Stimulated activated CD4-positive, alpha-beta T cell treated with anti-CD3 and anti-CD28 coated beads, Interleukin-4, amount 100 ng/mL, for 4 hours (primary cell): ENCODE data around the gene CBR3.

Source experiments
- DNase-seq, 2 experiments: peaks; one replicate each; pipeline ENCODE4 v3.0.0-alpha.2; 2020

The CBR3 gene

DNA sequence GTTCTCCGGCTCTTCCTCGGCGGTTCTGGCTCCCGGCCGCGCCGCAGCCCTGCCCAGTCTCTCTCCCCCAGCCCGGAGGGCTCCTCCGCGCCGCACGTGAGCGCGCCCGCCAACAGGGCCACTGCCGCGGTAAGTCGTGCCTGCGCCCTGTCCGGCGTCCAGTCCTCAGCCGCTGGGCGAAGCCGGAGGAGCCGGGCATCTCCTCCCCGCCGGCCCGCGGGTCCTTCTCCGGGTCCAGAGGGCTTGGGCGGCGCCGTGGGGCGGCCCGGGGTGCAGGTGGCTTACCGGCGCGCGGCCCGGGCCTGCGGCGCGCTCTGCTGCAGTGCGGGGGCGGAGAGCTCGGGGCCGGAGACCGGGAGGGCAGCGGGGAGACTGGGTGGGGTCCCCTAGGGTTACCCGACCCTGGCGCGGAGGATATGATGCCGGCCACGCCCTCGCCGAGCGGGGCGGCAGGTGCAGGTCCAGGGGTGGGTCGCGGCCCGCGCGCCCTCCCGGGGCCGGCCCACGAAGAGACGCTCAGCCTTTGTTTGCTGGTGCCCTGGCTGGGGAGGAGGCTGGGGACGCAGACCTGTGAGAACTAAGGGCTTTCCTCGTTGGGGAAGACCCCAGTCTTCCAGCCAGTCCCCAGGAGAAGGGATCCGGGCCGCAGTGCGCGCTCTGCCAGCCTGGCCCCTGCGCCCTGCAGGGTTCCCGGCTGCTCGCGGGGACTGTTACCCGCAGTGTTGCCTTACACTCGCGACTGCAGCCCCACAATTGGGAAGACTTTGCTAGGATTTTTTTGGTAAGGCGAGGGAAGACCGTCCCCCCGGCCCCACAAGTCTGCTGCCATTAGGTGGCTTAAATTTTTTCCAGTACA, 22.2 kb downstream of the CBR3 start, which contains the start of gene DOP1B:
TSS of gene DOP1B (plus strand) at position 10 of the 856 bp plus-strand sequence. CDS start 7,910 bp downstream, outside the sequence.
- peak; percentile 27 to 35 for DNase-seq

GRCh38 chr21:36159356-36159921, 24.6 kb downstream of the CBR3 start:
- DNase-seq = no peak

GRCh38 chr21:36160850-36161178, 25.9 kb downstream of the CBR3 start:
- DNase-seq = no peak

GRCh38 chr21:36162631-36163030, 27.8 kb downstream of the CBR3 start:
- no peak for DNase-seq

- DNase-seq = no peak
These were observed 29.2 kb downstream of the CBR3 start for GRCh38 chr21:36163750-36164741.

DNA sequence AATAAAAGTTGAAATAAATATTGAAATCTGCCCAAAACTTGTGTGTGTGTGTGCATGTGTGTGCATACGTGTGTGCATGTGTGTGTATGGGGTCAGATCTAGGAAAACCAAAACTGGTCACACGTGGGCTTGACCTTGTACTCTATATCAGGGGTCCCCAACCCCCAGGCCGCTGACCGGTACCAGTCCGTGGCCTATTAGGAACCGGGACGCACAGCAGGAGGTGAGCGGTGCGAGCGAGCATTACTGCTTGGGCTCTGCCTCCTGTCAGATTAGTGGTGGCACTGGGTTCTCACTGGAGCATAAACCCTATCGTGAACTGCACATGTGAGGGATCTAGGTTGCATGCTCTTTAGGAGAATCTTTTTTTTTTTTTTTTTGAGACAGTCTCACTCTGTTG, 30.5 kb downstream of the CBR3 start:
- no peak for DNase-seq

- no peak for DNase-seq
These were observed 31.8 kb downstream of the CBR3 start for GRCh38 chr21:36166705-36167104.

DNA sequence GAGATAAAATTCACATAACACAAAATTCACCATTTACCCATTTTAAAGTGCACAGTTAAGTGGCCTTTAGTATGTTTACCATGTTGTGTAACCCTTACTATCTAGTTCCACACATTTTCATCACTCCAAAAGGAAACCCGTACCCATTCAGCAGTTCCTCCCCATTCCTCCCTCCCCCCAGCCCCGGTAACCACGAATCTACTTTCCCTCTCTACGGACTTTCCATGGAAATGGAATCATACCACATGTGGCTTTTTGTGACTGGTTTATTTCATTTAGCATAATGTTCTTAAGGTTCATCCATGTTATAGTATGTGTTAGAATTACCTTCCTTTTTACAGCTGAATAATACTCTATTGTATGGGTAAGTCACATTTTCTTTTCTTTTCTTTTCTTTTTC, 32.7 kb downstream of the CBR3 start:
- no peak for DNase-seq

GRCh38 chr21:36169470-36170128, 34.7 kb downstream of the CBR3 start:
- DNase-seq = no peak

- DNase-seq = no peak
These were observed 35.9 kb downstream of the CBR3 start for GRCh38 chr21:36170823-36171222.

- no peak for DNase-seq
These were observed 36.5 kb downstream of the CBR3 start for GRCh38 chr21:36171336-36171735.

GRCh38 chr21:36171741-36172331, 37.0 kb downstream of the CBR3 start:
- DNase-seq = no peak

DNA sequence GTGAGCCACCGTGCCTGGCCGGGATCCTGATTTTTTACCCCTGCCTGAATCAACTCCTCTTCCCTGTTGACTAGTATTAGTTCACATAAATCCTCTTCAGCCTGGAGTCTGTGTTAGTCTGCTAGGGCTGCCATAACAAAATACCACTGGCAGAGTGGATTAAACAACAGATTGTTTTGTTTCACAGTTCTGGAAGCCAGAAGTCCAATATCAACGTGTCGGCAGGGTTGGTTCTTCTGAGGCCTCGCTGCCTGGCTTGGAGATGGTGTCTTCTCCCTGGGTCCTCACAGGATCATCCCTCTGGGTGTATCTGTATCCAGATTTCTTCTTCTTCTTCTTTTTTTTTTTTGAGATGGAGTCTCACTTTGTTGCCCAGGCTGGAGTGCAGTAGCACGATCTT, 39.9 kb downstream of the CBR3 start:
- DNase-seq = no peak

- no peak for DNase-seq
These were observed 41.1 kb downstream of the CBR3 start for GRCh38 chr21:36175771-36176565.

- DNase-seq = no peak
These were observed 43.5 kb downstream of the CBR3 start for GRCh38 chr21:36178349-36178748.

- DNase-seq = no peak
These were observed 44.3 kb downstream of the CBR3 start for GRCh38 chr21:36179145-36179544.

DNA sequence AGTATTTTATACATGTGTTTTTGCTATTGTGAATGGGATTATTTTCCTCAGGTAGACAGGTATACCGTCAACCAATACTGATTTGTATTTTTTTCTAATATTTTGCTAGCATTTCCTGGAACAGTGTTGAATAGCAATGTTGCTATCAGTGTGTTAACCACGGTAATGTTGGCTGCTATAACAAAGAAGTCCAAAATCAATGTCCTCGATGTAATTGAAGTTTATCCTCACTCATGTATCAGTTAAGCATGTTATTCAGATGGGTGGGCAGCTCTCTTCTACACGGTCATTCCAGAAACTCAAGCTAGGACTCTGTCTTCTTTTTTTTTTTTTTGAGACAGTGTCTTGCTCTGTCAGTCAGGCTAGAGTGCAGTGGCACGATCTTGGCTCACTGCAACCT, 46.1 kb downstream of the CBR3 start:
- no peak for DNase-seq

DNA sequence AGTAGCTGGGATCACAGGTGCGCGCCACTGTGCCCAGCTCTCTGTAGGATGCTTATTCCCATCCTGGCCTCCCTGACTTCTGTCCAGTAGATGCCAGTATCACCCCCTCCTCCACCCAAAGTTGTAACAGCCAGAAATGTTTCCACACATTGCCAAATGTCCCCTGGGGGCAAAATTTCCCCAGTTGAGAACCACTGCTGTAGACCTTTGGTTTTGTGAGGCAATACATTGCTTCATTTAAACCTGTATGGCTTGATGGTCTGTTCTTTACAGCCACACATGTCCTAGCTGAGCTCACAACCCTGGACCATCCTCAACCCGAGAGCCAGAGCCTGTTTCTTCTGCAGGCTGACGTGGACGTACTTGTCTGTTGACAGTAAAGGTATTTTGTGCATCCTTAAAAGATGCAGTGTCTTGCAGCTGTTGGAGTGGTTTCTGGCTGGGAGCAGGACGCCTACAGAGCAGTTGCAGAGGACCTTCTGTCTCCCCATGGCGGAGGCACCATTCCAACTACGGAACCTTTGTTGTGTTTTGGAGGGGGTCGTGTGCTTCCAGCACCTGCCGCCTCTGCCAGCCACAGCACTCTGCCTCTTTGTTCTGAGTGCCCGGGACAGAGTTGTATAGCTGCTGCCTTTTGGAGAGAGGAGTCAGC, 48.4 kb downstream of the CBR3 start:
- no peak for DNase-seq

- DNase-seq = no peak
These were observed 49.7 kb downstream of the CBR3 start for GRCh38 chr21:36184545-36184944.

DNA sequence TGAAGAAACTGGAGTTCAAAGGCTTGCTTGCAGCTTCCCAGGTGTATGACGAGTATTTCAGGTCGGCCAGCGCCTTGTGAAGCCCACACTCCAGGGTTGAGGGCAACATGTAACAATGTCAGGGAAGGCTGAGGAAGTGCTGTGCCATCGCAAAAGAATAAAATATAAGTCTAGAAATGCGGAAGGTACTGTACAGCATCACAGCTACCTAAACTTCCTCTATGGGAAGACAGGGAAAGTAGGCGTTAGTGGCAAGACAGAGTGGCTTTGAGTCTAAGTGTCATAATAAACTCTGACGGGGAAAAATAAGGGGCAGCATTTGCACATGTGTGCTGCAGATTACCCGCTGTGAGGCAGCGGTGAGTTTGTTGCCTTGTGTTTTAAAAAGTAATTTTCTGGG, 50.6 kb downstream of the CBR3 start:
- no peak for DNase-seq

GRCh38 chr21:36186081-36186480, 51.2 kb downstream of the CBR3 start:
- no peak for DNase-seq
